HEK293 (cell line): ENCODE results near the gene GALNS.

Experiments
- CTCF ChIA-PET: fragments of 350-600 bp; formaldehyde crosslinking; extraction: SDS; loops from one replicate; lab custom pipeline; 2021; ENCODE audit warnings: antibody characterized with exemption; lab: Yijun Ruan, JAX
- POLR2A ChIA-PET: fragments of 300-600 bp; formaldehyde crosslinking; extraction: SDS; loops from one replicate; lab custom pipeline; 2020; ENCODE audit warnings: antibody characterized with exemption, inconsistent platforms; lab: Yijun Ruan, JAX
- H3K27ac ChIP-seq: fragments of 200-500 bp; sonication (Bioruptor generic); 2 replicates; pipeline ENCODE4 v1.5.1; 2014; ENCODE audit warnings: low read depth, low read length, control low read depth, inconsistent platforms; ENCODE audit errors: extremely low read depth
- H3K36me3 ChIP-seq, 2 experiments: fragments of 200-500 bp in 1 of 2; sonication (Bioruptor generic) in 1 of 2; 1 replicate in 1 of 2; 2 replicates in 1 of 2; pipeline ENCODE4 v1.5.1; 2014 to 2017; ENCODE audit warnings: inconsistent platforms in 2 of 2, low read length in 2 of 2; ENCODE audit not compliant: control insufficient read depth in 2 of 2, insufficient read depth in 1 of 2
- H3K4me1 ChIP-seq: fragments of 200-500 bp; sonication (Bioruptor generic); 2 replicates; pipeline ENCODE4 v1.5.1; 2014; ENCODE audit warnings: mild to moderate bottlenecking, low read length, inconsistent platforms; ENCODE audit not compliant: control insufficient read depth, insufficient read depth
- H3K4me3 ChIP-seq: 2 replicates; pipeline ENCODE4 v1.5.1; 2011; ENCODE audit warnings: low read depth, mild to moderate bottlenecking, control low read depth, low read length, moderate library complexity
- H3K9me3 ChIP-seq: fragments of 200-500 bp; sonication (Bioruptor generic); 2 replicates; pipeline ENCODE4 v1.5.1; 2014; ENCODE audit warnings: low read depth, low read length, inconsistent platforms; ENCODE audit not compliant: control insufficient read depth, insufficient read depth
- AEBP2 ChIP-seq: fragments of 450-650 bp; formaldehyde crosslinking; IDR thresholded peaks from 2 replicates; pipeline ENCODE4 v1.5.1; 2016; ENCODE audit warnings: missing biosample characterization, missing genetic modification characterization, borderline replicate concordance
- CTCF ChIP-seq: fragments of 450-650 bp; formaldehyde crosslinking; IDR thresholded peaks from 2 replicates; pipeline ENCODE4 v1.5.1; 2016; ENCODE audit warnings: missing biosample characterization, missing genetic modification characterization
- EGR2 ChIP-seq: fragments of 450-650 bp; formaldehyde crosslinking; IDR thresholded peaks from 2 replicates; pipeline ENCODE4 v1.5.1; 2016; ENCODE audit warnings: low read depth, missing biosample characterization, missing genetic modification characterization
- MZF1 ChIP-seq: fragments of 450-650 bp; formaldehyde crosslinking; IDR thresholded peaks from 2 replicates; pipeline ENCODE4 v1.5.1; 2017; ENCODE audit warnings: missing biosample characterization, missing genetic modification characterization, borderline replicate concordance
- TCF7L2 ChIP-seq: IDR thresholded peaks from 2 replicates; pipeline ENCODE4 v1.6.1; 2011; ENCODE audit warnings: low read depth, mild to moderate bottlenecking, inconsistent platforms, low read length, moderate library complexity, borderline replicate concordance
- WT1 ChIP-seq: fragments of 450-650 bp; formaldehyde crosslinking; IDR thresholded peaks from 2 replicates; pipeline ENCODE4 v1.5.1; 2016; ENCODE audit warnings: missing biosample characterization, missing genetic modification characterization
- ZBTB11 ChIP-seq: fragments of 450-650 bp; formaldehyde crosslinking; conservative IDR thresholded peaks from 2 replicates; pipeline ENCODE4 v1.5.1; 2016; ENCODE audit warnings: low read depth, missing biosample characterization, missing genetic modification characterization
- ZBTB21 ChIP-seq: fragments of 450-650 bp; formaldehyde crosslinking; IDR thresholded peaks from 2 replicates; pipeline ENCODE4 v1.5.1; 2017; ENCODE audit warnings: missing biosample characterization, missing genetic modification characterization
- ZBTB26 ChIP-seq: fragments of 450-650 bp; formaldehyde crosslinking; optimal IDR thresholded peaks from 2 replicates; pipeline ENCODE3; 2016; ENCODE audit warnings: missing biosample characterization, mild to moderate bottlenecking, missing genetic modification characterization
- ZBTB44 ChIP-seq: fragments of 450-650 bp; IDR thresholded peaks from 2 replicates; pipeline ENCODE4 v1.5.1; 2018; ENCODE audit warnings: missing biosample characterization, mild to moderate bottlenecking, missing genetic modification characterization
- ZFHX2 ChIP-seq: fragments of 450-650 bp; formaldehyde crosslinking; conservative IDR thresholded peaks from 2 replicates; pipeline ENCODE4 v1.5.1; 2016; ENCODE audit warnings: missing biosample characterization, missing genetic modification characterization
- ZNF311 ChIP-seq: fragments of 450-650 bp; formaldehyde crosslinking; IDR thresholded peaks from 2 replicates; pipeline ENCODE4 v1.5.1; 2017; ENCODE audit warnings: missing biosample characterization, missing genetic modification characterization, borderline replicate concordance
- ZNF335 ChIP-seq: fragments of 450-650 bp; formaldehyde crosslinking; conservative IDR thresholded peaks from 2 replicates; pipeline ENCODE4 v1.5.1; 2016; ENCODE audit warnings: missing biosample characterization, missing genetic modification characterization
- ZNF596 ChIP-seq: fragments of 450-650 bp; IDR thresholded peaks from 2 replicates; pipeline ENCODE4 v1.5.0; 2018; ENCODE audit warnings: missing biosample characterization, mild to moderate bottlenecking, missing genetic modification characterization, moderate library complexity
- ZNF629 ChIP-seq: fragments of 450-650 bp; formaldehyde crosslinking; IDR thresholded peaks from 2 replicates; pipeline ENCODE4 v1.5.1; 2017; ENCODE audit warnings: missing biosample characterization, missing genetic modification characterization
- ZNF677 ChIP-seq: fragments of 450-650 bp; IDR thresholded peaks from 2 replicates; pipeline ENCODE4 v1.5.0; 2018; ENCODE audit warnings: missing biosample characterization, mild to moderate bottlenecking, missing genetic modification characterization, moderate library complexity
- ZSCAN5A ChIP-seq: fragments of 450-650 bp; formaldehyde crosslinking; IDR thresholded peaks from 2 replicates; pipeline ENCODE4 v1.5.1; 2016; ENCODE audit warnings: missing biosample characterization, missing genetic modification characterization

The GALNS gene

GRCh38 chr16:88847654-88848053 lies 9.1 kb downstream of the GALNS start:
- Histone ChIP-seq H3K9me3 (no peaks in the 10 kb centered on the region), H3K4me1 (no peaks in the 10 kb centered on the region), H3K27ac (no peak overlapping the region), H3K36me3 (no peaks in the 10 kb centered on the region), H3K4me3 (no peak overlapping the region)
- ChIA-PET POLR2A (no interaction called here), CTCF (no interaction called here)
- TF ChIP-seq ZBTB26 (tag by site-specific recombination) (no peak), WT1 (tag by site-specific recombination) (no peak), ZNF629 (no peak)

- CTCF ChIA-PET: no interaction called here
- H3K4me1 ChIP-seq: no peaks in the 10 kb centered on the region
- no peak overlapping the region for H3K4me3 ChIP-seq
- H3K27ac ChIP-seq: no peak overlapping the region
- POLR2A ChIA-PET: interaction anchor here (0.8 kb wide), 1 partner anchor 11 kb away, joined by 3 read pairs; the partner anchor contains the start of genes GALNS and TRAPPC2L
- TF ChIP-seq ZNF596 (tag by site-specific recombination): no peak
- TF ChIP-seq AEBP2 (tag by site-specific recombination): no peak
- no peak for TF ChIP-seq ZBTB21 (tag by site-specific recombination)
- peak; percentile 68; the same call in 1 of the 2 replicates for TF ChIP-seq EGR2 (tag by site-specific recombination)
- no peak for TF ChIP-seq ZBTB11 (tag by site-specific recombination)
- TF ChIP-seq ZSCAN5A (tag by site-specific recombination): no peak
- TF ChIP-seq TCF7L2: no peak
- TF ChIP-seq ZFHX2 (tag by site-specific recombination): peak; percentile 64
- H3K9me3 ChIP-seq: no peaks in the 10 kb centered on the region
- no peaks in the 10 kb centered on the region for H3K36me3 ChIP-seq
Observed at GRCh38 chr16:88846088-88846487, 10.7 kb downstream of the GALNS start.

GRCh38 chr16:88844419-88845036 lies 12.2 kb downstream of the GALNS start:
- H3K4me1 ChIP-seq: no peaks in the 10 kb centered on the region
- no peak overlapping the region for H3K4me3 ChIP-seq
- H3K9me3 ChIP-seq: no peaks in the 10 kb centered on the region
- H3K27ac ChIP-seq: no peak overlapping the region
- ChIA-PET POLR2A (no interaction called here), CTCF (no interaction called here)
- H3K36me3 ChIP-seq: peaks cover 0 to 6% of the 10 kb centered on the region in 2 experiments; a peak in 1 of 3 replicates
- TF ChIP-seq ZNF311 (no peak), ZNF335 (no peak), ZBTB44 (no peak), MZF1 (tag by site-specific recombination) (no peak), ZNF677 (tag by site-specific recombination) (no peak), CTCF (tag by site-specific recombination) (peak; percentile 44; the same call in 1 of the 2 replicates)
